GM23248 (cell line): ENCODE measurements around the gene KRT39. TPM values are rescaled to one million over a fixed set of nuclear protein-coding genes. Genes with fewer than 3 reads are reported as not detected.

Source experiments
- DNase-seq: peaks from one replicate; pipeline ENCODE4 v3.0.0-alpha.2; 2015
- H2AFZ ChIP-seq: fragments of 200-600 bp; sonication (generic); 2 replicates; pipeline ENCODE4 v1.6.1; 2016; ENCODE audit warnings: antibody characterized with exemption
- H3F3A ChIP-seq: fragments of 200-600 bp; sonication (generic); 2 replicates; pipeline ENCODE4 v1.6.1; 2016; ENCODE audit warnings: mild to moderate bottlenecking, antibody characterized with exemption, mixed run types; ENCODE audit not compliant: insufficient read depth
- H3K27ac ChIP-seq: fragments of 200-600 bp; sonication (generic); 2 replicates; pipeline ENCODE4 v1.5.1; 2016; ENCODE audit warnings: mild to moderate bottlenecking
- H3K27me3 ChIP-seq: fragments of 200-600 bp; sonication (generic); replicated peaks from 2 replicates; pipeline ENCODE4 v1.6.1; 2016; ENCODE audit warnings: mild to moderate bottlenecking; ENCODE audit not compliant: insufficient read depth
- H3K36me3 ChIP-seq: fragments of 200-600 bp; sonication (generic); 2 replicates; pipeline ENCODE4 v1.6.1; 2016; ENCODE audit warnings: low read depth, mild to moderate bottlenecking
- H3K4me1 ChIP-seq: fragments of 200-600 bp; sonication (generic); 2 replicates; pipeline ENCODE4 v1.6.1; 2016; ENCODE audit warnings: mild to moderate bottlenecking; ENCODE audit not compliant: insufficient read depth
- H3K4me2 ChIP-seq: fragments of 200-600 bp; sonication (generic); one replicate; pipeline ENCODE4 v1.6.1; 2016; ENCODE audit warnings: mild to moderate bottlenecking; ENCODE audit not compliant: unreplicated experiment
- H3K4me3 ChIP-seq: fragments of 200-600 bp; sonication (generic); 2 replicates; pipeline ENCODE4 v1.5.1; 2016; ENCODE audit warnings: mild to moderate bottlenecking
- H3K79me2 ChIP-seq: fragments of 200-600 bp; sonication (generic); 2 replicates; pipeline ENCODE4 v1.6.1; 2016; ENCODE audit warnings: mild to moderate bottlenecking; ENCODE audit not compliant: insufficient read depth
- H3K9ac ChIP-seq: fragments of 200-600 bp; sonication (generic); 2 replicates; pipeline ENCODE4 v1.6.1; 2016; ENCODE audit warnings: mild to moderate bottlenecking
- H3K9me2 ChIP-seq: fragments of 200-600 bp; sonication (generic); 2 replicates; pipeline ENCODE4 v1.6.1; 2016; ENCODE audit warnings: mixed run types, mild to moderate bottlenecking, moderate library complexity; ENCODE audit not compliant: insufficient read depth
- H3K9me3 ChIP-seq: fragments of 200-600 bp; sonication (generic); one replicate; pipeline ENCODE4 v1.6.1; 2017; ENCODE audit warnings: low read depth
- H4K20me1 ChIP-seq: fragments of 200-600 bp; sonication (generic); 2 replicates; pipeline ENCODE4 v1.6.0; 2016; ENCODE audit not compliant: insufficient read depth
- EZH2 ChIP-seq: fragments of 200-600 bp; sonication (generic); IDR thresholded peaks from 2 replicates; pipeline ENCODE4 v1.6.1; 2018; ENCODE audit warnings: antibody characterized with exemption, mild to moderate bottlenecking; ENCODE audit not compliant: insufficient read depth, poor library complexity, severe bottlenecking
- EZH2phosphoT487 ChIP-seq: fragments of 200-600 bp; sonication (generic); IDR thresholded peaks from 2 replicates; pipeline ENCODE4 v1.6.1; 2018; ENCODE audit warnings: antibody characterized with exemption, moderate library complexity, mild to moderate bottlenecking, low read depth; ENCODE audit not compliant: insufficient read depth
- WGBS, 2 experiments: methylation state at CpG; one replicate each; pipeline ENCODE4 v1.1.6; 2015 to 2017; ENCODE audit warnings: low lambda C conversion rate in 2 of 2, low coverage in 1 of 2; ENCODE audit errors: missing lambda C conversion rate in 2 of 2; 5-methylcytosine and 5-hydroxymethylcytosine counted together
- in situ Hi-C: fragments of 300-500 bp; cut with MboI; formaldehyde crosslinking; loops from 2 replicates; pipeline ENCODE4 v1.15.0; 2020
- polyA plus RNA-seq: library from polyadenylated mRNA; unstranded; fragments of >200 nt; fragmentation: Nextera tagmentation; extraction: Ambion mirVana; gene quantifications from 2 replicates; pipeline ENCODE4 v1.2.1, GENCODE V29; 2016
- total RNA-seq: library from RNA; depleted of rRNA; stranded (reverse); fragments of >200 nt; shearing (Covaris generic); gene quantifications from 2 replicates; pipeline ENCODE4 v1.2.3, GENCODE V29; 2014

The KRT39 gene
- total and polyA plus RNA-seq, 2 experiments from 2014 or later: not detected

GRCh38 chr17:40986920-40987319, 20.2 kb upstream of the KRT39 start:
- no peaks in the 10 kb centered on the region for H3K27me3 ChIP-seq
- 55 to 57% methylated on average over 8 of the region's 8 CpGs for WGBS, 2 experiments

DNA sequence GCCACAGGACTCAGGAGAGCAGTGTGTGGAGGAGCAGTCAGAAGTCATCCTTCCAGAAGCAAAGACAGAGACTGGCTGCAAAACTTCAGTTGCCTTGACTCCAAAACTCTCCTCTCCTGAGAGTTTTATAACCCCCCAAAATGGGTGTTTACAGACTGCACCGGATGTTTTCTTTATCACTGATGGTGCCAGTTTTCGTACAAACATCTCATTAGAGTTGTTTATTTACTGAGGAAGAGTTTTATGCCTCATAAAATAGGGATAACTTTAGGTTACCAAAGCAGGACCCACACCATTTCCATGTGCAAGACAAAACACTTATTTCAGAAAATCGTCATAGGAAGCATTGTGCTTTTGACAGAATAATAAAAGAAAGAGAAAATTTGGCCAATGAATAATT, 17.5 kb upstream of the KRT39 start, which contains the start of gene KRT40:
Gene KRT40, minus strand, starts transcription at position 101 of the 400 bp plus-strand sequence. Its CDS starts 53 bp downstream, at position 48.
- Histone ChIP-seq H3K9me3 (no peaks in the 10 kb centered on the region), H3K4me1 (no peaks in the 10 kb centered on the region), H2AFZ (peak within 1 kb of the TSS; percentile 57; the same call in 1 of the 2 replicates), H3K4me2 (no peak within 1 kb of the TSS), H3K4me3 (no peak within 1 kb of the TSS), H3K36me3 (no peaks in the 10 kb centered on the region), H3K27me3 (no peaks in the 10 kb centered on the region), H3K9ac (no peak within 1 kb of the TSS), H3K27ac (no peak within 1 kb of the TSS), H3F3A (no peaks in the 10 kb centered on the region), H3K9me2 (no peaks in the 10 kb centered on the region), H4K20me1 (no peaks in the 10 kb centered on the region), H3K79me2 (no peaks in the 10 kb centered on the region)
- in situ Hi-C loops: no loop called here
- TF ChIP-seq EZH2phosphoT487 (no peak), EZH2 (no peak)
- 17 to 27% methylated on average over 3 of the region's 3 CpGs for WGBS, 2 experiments
- DNase-seq: no peak

More at GRCh38 chr17:40986920-40987319, 20.2 kb upstream of the KRT39 start:
- no peaks in the 10 kb centered on the region for H3K36me3 ChIP-seq
- no peaks in the 10 kb centered on the region for H3K9me2 ChIP-seq
- no peaks in the 10 kb centered on the region for H3K9me3 ChIP-seq
- H3K4me2 ChIP-seq: no peak overlapping the region
- H3K4me3 ChIP-seq: no peak overlapping the region
- H3K27ac ChIP-seq: no peak overlapping the region
- no peaks in the 10 kb centered on the region for H3F3A ChIP-seq
- no peak for TF ChIP-seq EZH2phosphoT487
- TF ChIP-seq EZH2: no peak
- H3K79me2 ChIP-seq: no peaks in the 10 kb centered on the region
- H2AFZ ChIP-seq: no peak overlapping the region
- no peak overlapping the region for H3K9ac ChIP-seq
- no peak for DNase-seq
- H3K4me1 ChIP-seq: no peaks in the 10 kb centered on the region
- in situ Hi-C loops: no loop called here
- H4K20me1 ChIP-seq: no peaks in the 10 kb centered on the region

GRCh38 chr17:40981115-40981514, 14.4 kb upstream of the KRT39 start:
- Histone ChIP-seq H3K9me2 (no peaks in the 10 kb centered on the region), H3F3A (no peaks in the 10 kb centered on the region), H4K20me1 (no peaks in the 10 kb centered on the region), H3K9ac (no peak overlapping the region), H3K9me3 (no peaks in the 10 kb centered on the region), H3K27ac (no peak overlapping the region), H3K36me3 (no peaks in the 10 kb centered on the region), H3K27me3 (no peaks in the 10 kb centered on the region), H3K4me1 (no peaks in the 10 kb centered on the region), H3K79me2 (no peaks in the 10 kb centered on the region), H3K4me2 (no peak overlapping the region), H3K4me3 (no peak overlapping the region), H2AFZ (no peak overlapping the region)
- no peak for DNase-seq
- in situ Hi-C loops: no loop called here
- TF ChIP-seq EZH2 (no peak), EZH2phosphoT487 (no peak)
- WGBS, 2 experiments: 51 to 53% methylated on average over 5 of the region's 5 CpGs

- H3K4me2 ChIP-seq: no peak overlapping the region
Measured at GRCh38 chr17:40980596-40980995, 13.8 kb upstream of the KRT39 start.

GRCh38 chr17:40980117-40980516, 13.4 kb upstream of the KRT39 start:
- Histone ChIP-seq H4K20me1 (no peaks in the 10 kb centered on the region), H3K27ac (no peak overlapping the region), H3K9me3 (no peaks in the 10 kb centered on the region), H3K4me1 (no peaks in the 10 kb centered on the region), H3K27me3 (no peaks in the 10 kb centered on the region), H3K4me2 (no peak overlapping the region), H3K79me2 (no peaks in the 10 kb centered on the region), H3F3A (no peaks in the 10 kb centered on the region), H3K36me3 (no peaks in the 10 kb centered on the region), H3K9me2 (no peaks in the 10 kb centered on the region), H3K4me3 (no peak overlapping the region), H2AFZ (no peak overlapping the region), H3K9ac (no peak overlapping the region)
- in situ Hi-C loops: no loop called here
- TF ChIP-seq EZH2phosphoT487 (no peak), EZH2 (no peak)
- WGBS, 2 experiments: 96% methylated on average over 3 of the region's 3 CpGs
- no peak for DNase-seq

More at GRCh38 chr17:40980596-40980995, 13.8 kb upstream of the KRT39 start:
- H2AFZ ChIP-seq: no peak overlapping the region
- no peak for TF ChIP-seq EZH2phosphoT487
- TF ChIP-seq EZH2: no peak
- DNase-seq: no peak
- H3K4me1 ChIP-seq: no peaks in the 10 kb centered on the region
- no peak overlapping the region for H3K9ac ChIP-seq
- H3F3A ChIP-seq: no peaks in the 10 kb centered on the region
- no peaks in the 10 kb centered on the region for H3K36me3 ChIP-seq
- H4K20me1 ChIP-seq: no peaks in the 10 kb centered on the region
- H3K9me2 ChIP-seq: no peaks in the 10 kb centered on the region
- H3K4me3 ChIP-seq: no peak overlapping the region
- H3K27me3 ChIP-seq: no peaks in the 10 kb centered on the region
- whole genome bisulfite sequencing, 2 experiments: 76 to 96% methylated on average over 8 of the region's 8 CpGs
- no peaks in the 10 kb centered on the region for H3K79me2 ChIP-seq
- in situ Hi-C loops: no loop called here
- H3K9me3 ChIP-seq: no peaks in the 10 kb centered on the region
- H3K27ac ChIP-seq: no peak overlapping the region
